OCI-M1 (cell line): ENCODE results near the gene KCNQ1.

Experiments
- DNase-seq: peaks from one replicate; lab custom pipeline; 2025; lab: John Stamatoyannopoulos, UW

KCNQ1 gene

DNA sequence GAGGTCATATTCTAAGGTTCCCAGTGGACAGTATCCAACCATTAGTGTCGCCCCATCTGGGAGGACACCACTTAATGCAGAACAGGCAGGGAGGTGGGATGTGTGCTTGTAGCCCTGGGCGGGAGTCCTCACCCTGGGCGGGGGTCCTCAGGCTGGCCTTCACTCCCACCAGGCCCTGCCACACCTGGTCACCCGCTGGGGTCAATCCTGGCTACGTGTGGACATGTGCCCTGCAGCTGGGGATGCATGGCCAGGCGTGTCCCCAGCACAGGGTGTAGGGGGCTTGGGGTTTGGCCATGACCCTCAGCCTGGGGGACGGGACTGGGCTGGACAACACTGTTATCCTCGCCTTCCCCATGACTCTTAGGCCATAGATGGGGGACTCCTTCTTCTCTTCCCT, 19.3 kb upstream of the KCNQ1 start:
- no peak for DNase-seq

- no peak for DNase-seq
Measured at GRCh38 chr11:2426221-2426620, 18.6 kb upstream of the KCNQ1 start.

- DNase-seq: no peak
Measured at GRCh38 chr11:2426826-2427521, 17.8 kb upstream of the KCNQ1 start.

DNA sequence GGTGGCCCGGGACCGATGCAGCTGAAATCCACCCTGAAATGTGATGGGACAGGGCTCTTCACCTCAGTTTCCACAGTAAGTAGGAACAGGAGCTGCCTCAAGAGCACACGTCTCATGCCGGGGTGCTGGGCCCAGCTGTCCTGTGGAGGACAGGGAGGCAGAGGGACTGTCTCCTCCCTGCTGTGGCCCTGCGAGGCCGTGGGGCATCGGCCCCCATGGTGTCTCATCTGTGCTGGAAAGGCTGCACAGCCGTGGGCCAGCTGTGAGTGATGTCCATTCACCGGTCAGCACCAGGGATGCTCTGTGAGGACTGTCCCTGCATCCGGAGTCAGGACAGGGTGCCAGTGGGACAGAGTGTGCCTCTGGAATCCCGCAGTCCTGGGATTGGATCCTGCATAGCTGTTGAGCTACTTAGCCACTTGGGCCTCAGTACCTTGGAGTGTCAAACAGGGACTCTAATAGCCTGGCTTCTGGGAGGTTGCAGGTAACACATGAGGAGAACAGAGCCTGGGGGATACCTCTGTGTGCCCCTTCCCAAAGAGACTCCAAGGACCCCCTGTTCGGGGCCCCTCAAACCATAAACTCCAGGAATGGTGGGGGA, 17.0 kb upstream of the KCNQ1 start:
- DNase-seq: no peak

- peak; percentile 80 for DNase-seq
Measured at GRCh38 chr11:2428322-2428795, 16.4 kb upstream of the KCNQ1 start.

DNA sequence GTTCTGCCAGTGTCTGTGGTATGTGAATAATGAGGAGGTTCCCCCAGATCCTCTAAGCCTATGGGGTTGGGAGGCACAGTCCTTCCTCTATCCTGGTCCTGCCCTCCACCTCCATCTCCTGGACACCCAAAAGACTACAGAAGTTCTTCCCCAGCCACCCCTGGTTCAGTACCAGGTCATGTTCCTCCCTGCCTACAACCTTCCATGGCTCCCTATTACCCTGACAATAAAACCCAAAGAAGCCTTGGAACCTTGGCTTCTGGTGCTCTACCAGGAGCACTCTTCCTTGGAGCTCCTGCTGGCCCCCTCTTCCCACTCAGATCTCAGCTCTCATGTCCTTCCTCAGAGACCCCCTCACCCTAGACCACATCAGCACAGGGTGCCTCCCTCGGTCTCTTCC, 13.4 kb upstream of the KCNQ1 start:
- DNase-seq: no peak

GRCh38 chr11:2432171-2432621, 12.6 kb upstream of the KCNQ1 start:
- DNase-seq: no peak

- DNase-seq: no peak
Measured at GRCh38 chr11:2432628-2433071, 12.2 kb upstream of the KCNQ1 start.

- no peak for DNase-seq
Measured at GRCh38 chr11:2433106-2433925, 11.5 kb upstream of the KCNQ1 start.

- no peak for DNase-seq
Measured at GRCh38 chr11:2434008-2434407, 10.8 kb upstream of the KCNQ1 start.

GRCh38 chr11:2434506-2435255, 10.1 kb upstream of the KCNQ1 start:
- DNase-seq: no peak

GRCh38 chr11:2435288-2436012, 9.4 kb upstream of the KCNQ1 start:
- no peak for DNase-seq

DNA sequence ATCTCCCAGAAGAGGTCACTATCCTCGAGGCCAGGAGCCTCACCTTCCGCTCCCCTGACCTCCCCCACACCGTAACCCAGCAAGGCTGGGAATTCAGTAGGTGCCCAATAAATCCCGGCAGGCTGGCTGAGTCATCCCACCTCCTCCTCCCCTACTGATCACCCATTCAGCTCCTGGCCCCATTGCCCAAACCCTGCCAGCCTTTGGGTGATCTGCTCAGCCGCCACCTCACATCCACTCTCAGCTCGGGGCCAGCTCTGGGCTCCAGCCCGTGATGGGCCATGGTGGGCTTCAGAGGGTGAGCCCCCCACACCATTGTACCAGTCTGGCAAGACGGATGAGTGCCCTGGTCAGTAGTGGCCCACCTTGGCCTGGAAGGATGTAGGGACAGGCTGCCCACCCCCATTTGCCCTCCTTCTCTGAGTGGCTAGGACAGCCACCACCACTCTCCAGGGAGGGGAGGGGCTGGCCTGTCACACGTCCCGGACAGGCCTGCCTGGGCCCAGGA, 8.7 kb upstream of the KCNQ1 start:
- DNase-seq: no peak

DNA sequence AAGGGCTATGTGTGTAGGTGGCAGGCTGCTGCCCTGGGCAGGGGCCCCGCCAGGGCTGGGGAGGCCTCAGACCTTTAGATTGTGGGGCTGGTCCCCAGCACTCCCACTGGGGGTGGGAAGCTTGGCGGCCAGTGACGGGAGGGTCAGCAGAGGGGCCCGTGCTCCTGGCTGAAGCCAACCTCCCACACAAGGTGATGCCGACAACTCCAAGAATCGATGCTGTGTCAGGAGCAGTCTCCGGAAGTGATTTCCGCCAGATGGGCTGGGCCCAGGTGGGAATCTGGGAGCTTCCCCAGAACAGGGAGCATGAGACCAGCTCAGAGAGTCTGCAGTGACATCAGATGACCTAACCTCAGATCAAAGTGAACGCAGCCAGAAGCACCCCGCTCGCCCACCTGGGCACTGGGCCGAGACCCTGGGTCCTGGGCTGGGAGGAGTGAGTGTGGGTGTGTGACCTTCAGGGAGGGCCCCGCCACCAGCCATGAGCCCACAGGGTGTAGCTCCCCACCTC, 8.2 kb upstream of the KCNQ1 start:
- DNase-seq: no peak

GRCh38 chr11:2437516-2437915, 7.3 kb upstream of the KCNQ1 start:
- no peak for DNase-seq

- DNase-seq: no peak
Measured at GRCh38 chr11:2439820-2440219, 5.0 kb upstream of the KCNQ1 start.

DNA sequence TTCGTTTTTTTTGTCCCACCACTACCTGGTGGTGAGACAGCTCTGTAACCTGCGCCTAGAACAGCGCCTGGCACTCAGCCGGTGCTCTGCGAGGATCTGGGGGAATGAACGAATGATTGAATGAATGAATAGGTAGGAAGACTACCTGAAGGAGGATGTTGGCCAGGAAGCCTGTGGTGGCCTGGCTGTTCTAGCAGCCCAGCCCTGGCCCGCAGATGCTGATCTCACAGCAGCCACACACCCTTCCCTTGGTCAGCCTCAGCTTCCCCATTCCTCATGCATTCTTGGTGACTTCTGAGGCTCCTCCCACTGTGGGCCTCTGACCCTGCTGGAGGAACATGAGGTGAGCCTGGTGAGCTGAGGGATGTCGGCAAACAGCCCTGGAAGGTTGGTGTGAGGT, 4.2 kb upstream of the KCNQ1 start:
- no peak for DNase-seq

GRCh38 chr11:2441171-2441570, 3.6 kb upstream of the KCNQ1 start:
- DNase-seq: no peak

- DNase-seq: peak; percentile 4
Measured at GRCh38 chr11:2442589-2442988, 2.2 kb upstream of the KCNQ1 start.

- no peak for DNase-seq
Measured at GRCh38 chr11:2443406-2443805, 1.4 kb upstream of the KCNQ1 start.
